GM18868 (cell line): ENCODE data around the gene AKT3.
"Not testable (repeated sequence)": the region's sequence is repeated elsewhere in the genome, so short reads cannot be mapped to it uniquely, and the experiment has no call there.

Experiments
- ATAC-seq: cut with Tn5 transposase; IDR thresholded peaks from one replicate; pipeline ENCODE4 v1.9.1; 2021; ENCODE audit warnings: mild to moderate bottlenecking, moderate library complexity; ENCODE audit not compliant: unreplicated experiment

Gene AKT3

GRCh38 chr1:243790404-243790803 is 59.6 kb downstream of the AKT3 start:
- no peak for ATAC-seq

- ATAC-seq: no peak
These were observed 63.5 kb downstream of the AKT3 start for GRCh38 chr1:243786531-243786930.

GRCh38 chr1:243784506-243784905 is 65.5 kb downstream of the AKT3 start:
- ATAC-seq: no peak

- no peak for ATAC-seq
These were observed 66.3 kb downstream of the AKT3 start for GRCh38 chr1:243783714-243784113.

GRCh38 chr1:243772361-243773050 is 77.5 kb downstream of the AKT3 start:
- not testable (repeated sequence) for ATAC-seq

GRCh38 chr1:243770860-243771259 is 79.2 kb downstream of the AKT3 start:
- ATAC-seq: no peak

- no peak for ATAC-seq
These were observed 84.4 kb downstream of the AKT3 start for GRCh38 chr1:243765676-243766075.

- ATAC-seq: no peak
These were observed 86.2 kb downstream of the AKT3 start for GRCh38 chr1:243763806-243764205.

- ATAC-seq: no peak
These were observed 91.4 kb downstream of the AKT3 start for GRCh38 chr1:243758647-243759046.

- ATAC-seq: no peak
These were observed 93.5 kb downstream of the AKT3 start for GRCh38 chr1:243756529-243756928.

- no peak for ATAC-seq
These were observed 95.7 kb downstream of the AKT3 start for GRCh38 chr1:243754348-243754747.

GRCh38 chr1:243751506-243751905 is 98.5 kb downstream of the AKT3 start:
- no peak for ATAC-seq

GRCh38 chr1:243748706-243749283 is 101.2 kb downstream of the AKT3 start:
- peak; percentile 98 for ATAC-seq

GRCh38 chr1:243748227-243748626 is 101.8 kb downstream of the AKT3 start:
- ATAC-seq: no peak

- ATAC-seq: no peak
These were observed 103.3 kb downstream of the AKT3 start for GRCh38 chr1:243746751-243747150.

GRCh38 chr1:243745356-243745755 is 104.7 kb downstream of the AKT3 start:
- no peak for ATAC-seq

- no peak for ATAC-seq
These were observed 107.2 kb downstream of the AKT3 start for GRCh38 chr1:243742819-243743218.

GRCh38 chr1:243740255-243740999 is 109.6 kb downstream of the AKT3 start:
- no peak for ATAC-seq

- no peak for ATAC-seq
These were observed 110.6 kb downstream of the AKT3 start for GRCh38 chr1:243739335-243740003.

GRCh38 chr1:243738020-243738419 is 112.0 kb downstream of the AKT3 start:
- no peak for ATAC-seq

GRCh38 chr1:243735457-243735856 is 114.6 kb downstream of the AKT3 start:
- ATAC-seq: peak; percentile 82

- no peak for ATAC-seq
These were observed 115.7 kb downstream of the AKT3 start for GRCh38 chr1:243734308-243734695.
